K562 (cell line): ENCODE measurements around the gene SLC30A1. TPM values are rescaled to one million over a fixed set of nuclear protein-coding genes. Genes with fewer than 3 reads are reported as not detected.

Experiments
- ATAC-seq: fragments of 200-7000 bp; cut with Tn5 transposase; 3 replicates; pipeline ENCODE4 v1.9.1; 2020; ENCODE audit warnings: moderate library complexity
- BruUV-seq: library from RNA; stranded (reverse); fragments of 400-500 nt; replicated peaks from 2 replicates; lab custom pipeline; 2021; lab: Mats Ljungman, UMichigan
- CTCF ChIA-PET: fragments of 300-600 bp; formaldehyde crosslinking; extraction: SDS; loops from one replicate; lab custom pipeline; 2021; ENCODE audit warnings: low intra/inter-chr PET ratio; lab: Yijun Ruan, JAX
- POLR2A ChIA-PET: fragments of 300-600, 350-650 bp; sonication (Branson Sonifier 250); formaldehyde crosslinking; extraction: SDS; loops from one replicate; lab custom pipeline; 2021; ENCODE audit warnings: antibody characterized with exemption, inconsistent platforms; lab: Yijun Ruan, JAX
- DNase-seq, 4 experiments: peaks; one replicate each; pipeline versions ENCODE4 v3.0.0 to v3.0.0-alpha.2; 2011 to 2018; ENCODE audit warnings: low spot score in 3 of 4, mixed read lengths in 3 of 4; ENCODE audit errors: extremely low read depth in 1 of 4
- FAIRE-seq: peaks from 2 replicates; lab custom pipeline; 2011; peaks lifted over from hg19 to GRCh38; lab: Jason Lieb, UNC
- H2AFZ ChIP-seq: 2 replicates; pipeline ENCODE4 v1.6.0; 2011; ENCODE audit warnings: low read depth, low read length, control low read depth, inconsistent platforms
- H3K27ac ChIP-seq: fragments of 200-600 bp; 3 replicates; pipeline ENCODE4 v1.8.0; 2011; ENCODE audit warnings: low read depth, mild to moderate bottlenecking, control low read depth, inconsistent platforms, low read length, moderate library complexity, mixed read lengths; ENCODE audit errors: extremely low read depth
- H3K27me3 ChIP-seq, 2 experiments: fragments of 300-600 bp in 1 of 2; 2 replicates in 1 of 2; 3 replicates in 1 of 2; pipeline versions ENCODE4 v1.6.0 to v1.8.0; 2011; ENCODE audit warnings: inconsistent platforms in 2 of 2, low read length in 2 of 2, mild to moderate bottlenecking in 1 of 2, mixed read lengths in 1 of 2, moderate library complexity in 1 of 2; ENCODE audit not compliant: control insufficient read depth in 2 of 2, insufficient read depth in 2 of 2
- H3K36me3 ChIP-seq: fragments of 300-600 bp; 3 replicates; pipeline ENCODE4 v1.8.0; 2011; ENCODE audit warnings: mild to moderate bottlenecking, low read length, inconsistent platforms; ENCODE audit not compliant: control insufficient read depth, insufficient read depth
- H3K4me1 ChIP-seq, 2 experiments: fragments of 200-600 bp in 1 of 2; replicated peaks in 1 of 2; 2 replicates in 1 of 2; 3 replicates in 1 of 2; pipeline versions ENCODE4 v1.5.1 to v1.8.0; 2011; ENCODE audit warnings: inconsistent platforms in 2 of 2, low read length in 2 of 2, mild to moderate bottlenecking in 1 of 2, mixed read lengths in 1 of 2, moderate library complexity in 1 of 2; ENCODE audit not compliant: control insufficient read depth in 2 of 2, insufficient read depth in 2 of 2
- H3K4me2 ChIP-seq: 2 replicates; pipeline ENCODE4 v1.6.1; 2011; ENCODE audit warnings: low read length, control low read depth, inconsistent platforms, mixed read lengths; ENCODE audit not compliant: insufficient read depth
- H3K4me3 ChIP-seq: fragments of 200-600 bp; sonication (generic), shearing (Covaris generic); 2 replicates; pipeline ENCODE4 v1.5.1; 2016; ENCODE audit warnings: control low read depth, inconsistent platforms
- H3K79me2 ChIP-seq: fragments of 200-600 bp; 3 replicates; pipeline ENCODE4 v1.8.0; 2011; ENCODE audit warnings: low read length, inconsistent platforms; ENCODE audit not compliant: control insufficient read depth, insufficient read depth
- H3K9ac ChIP-seq, 2 experiments: 2 replicates each; pipeline versions ENCODE4 v1.6.0 to v1.6.1; 2011; ENCODE audit warnings: low read depth in 2 of 2, low read length in 2 of 2, control low read depth in 1 of 2, inconsistent platforms in 1 of 2, mild to moderate bottlenecking in 1 of 2, mixed read lengths in 1 of 2; ENCODE audit not compliant: insufficient read depth in 1 of 2
- H3K9me1 ChIP-seq: one replicate; pipeline ENCODE4 v1.6.0; 2011; ENCODE audit warnings: inconsistent platforms, mild to moderate bottlenecking, low read length, moderate library complexity; ENCODE audit not compliant: control insufficient read depth, insufficient read depth
- H3K9me3 ChIP-seq: replicated peaks from 2 replicates; pipeline ENCODE4 v1.5.1; 2011; ENCODE audit warnings: low read depth, low read length, inconsistent platforms; ENCODE audit not compliant: control insufficient read depth, insufficient read depth
- H4K20me1 ChIP-seq: replicated peaks from 2 replicates; pipeline ENCODE4 v1.6.1; 2011; ENCODE audit warnings: low read length, inconsistent platforms, mixed read lengths; ENCODE audit not compliant: control insufficient read depth, insufficient read depth
- CREM ChIP-seq: IDR thresholded peaks from 2 replicates; pipeline ENCODE4 v1.6.1; 2014; ENCODE audit warnings: antibody characterized with exemption, low read depth
- EGR1 ChIP-seq: fragments of 450-650 bp; conservative IDR thresholded peaks from 2 replicates; pipeline ENCODE4 v1.6.1; 2017; ENCODE audit warnings: mild to moderate bottlenecking
- GATAD2B ChIP-seq: fragments of 450-650 bp; IDR thresholded peaks from 2 replicates; pipeline ENCODE4 v1.6.1; 2017; ENCODE audit warnings: mild to moderate bottlenecking, borderline replicate concordance
- ILF3 ChIP-seq: fragments of 450-650 bp; IDR thresholded peaks from 2 replicates; pipeline ENCODE4 v1.6.1; 2018; ENCODE audit warnings: antibody characterized with exemption, mild to moderate bottlenecking, moderate library complexity, borderline replicate concordance
- KDM1A ChIP-seq, 2 experiments: fragments of 450-650 bp; IDR thresholded peaks; 2 replicates each; pipeline ENCODE4 v1.6.1; 2016; ENCODE audit warnings: mild to moderate bottlenecking in 2 of 2
- NR2C1 ChIP-seq, 2 experiments: fragments of 450-650 bp; IDR thresholded peaks; 2 replicates each; pipeline ENCODE4 v1.6.1; 2017; ENCODE audit warnings: mild to moderate bottlenecking in 2 of 2, antibody characterized with exemption in 1 of 2, inconsistent platforms in 1 of 2, missing compliant biosample characterization in 1 of 2, missing genetic modification characterization in 1 of 2
- RB1 ChIP-seq: fragments of 450-650 bp; IDR thresholded peaks from 2 replicates; pipeline ENCODE4 v1.6.1; 2017; ENCODE audit warnings: low read depth, mild to moderate bottlenecking
- RUNX1 ChIP-seq: sonication (generic); IDR thresholded peaks from 2 replicates; pipeline ENCODE4 v1.6.1; 2016; ENCODE audit warnings: antibody characterized with exemption, low read depth
- SAP30 ChIP-seq: fragments of 200-600 bp; sonication (generic); IDR thresholded peaks from 2 replicates; pipeline ENCODE4 v1.6.1; 2012; ENCODE audit warnings: borderline replicate concordance, low read depth, mild to moderate bottlenecking, moderate library complexity, low read length, control low read depth, inconsistent platforms; ENCODE audit not compliant: insufficient read depth, poor library complexity, severe bottlenecking
- SFPQ ChIP-seq: fragments of 200-400 bp; formaldehyde crosslinking; IDR thresholded peaks from 2 replicates; pipeline ENCODE4 v1.6.1; 2017; ENCODE audit warnings: mild to moderate bottlenecking, low read depth, low read length, moderate library complexity
- THAP12 ChIP-seq: fragments of 250-450 bp; sonication (Bioruptor Pico); IDR thresholded peaks from 2 replicates; pipeline ENCODE4 v1.9.0; 2021; ENCODE audit warnings: mild to moderate bottlenecking, inconsistent platforms
- TRIM28 ChIP-seq: fragments of 450-650 bp; IDR thresholded peaks from 2 replicates; pipeline ENCODE4 v1.6.1; 2017
- WGBS: fragments of 100-300 bp; shearing (Covaris generic); methylation state at CpG from one replicate; pipeline ENCODE4 v1.1.6; 2016; ENCODE audit warnings: low coverage, mixed read lengths; ENCODE audit not compliant: insufficient coverage; ENCODE audit errors: missing lambda C conversion rate; 5-methylcytosine and 5-hydroxymethylcytosine counted together
- in situ Hi-C: fragments of 300-500 bp; cut with MboI; formaldehyde crosslinking; loops from 4 replicates; pipeline ENCODE4 v1.15.0; 2018; ENCODE audit warnings: inconsistent platforms, mixed read lengths
- intact Hi-C: fragments of 100-400 bp; cut with micrococcal nuclease; formaldehyde crosslinking; loops from 2 replicates; pipeline ENCODE4 v1.14.2; 2022
- polyA plus RNA-seq, 8 experiments: library from polyadenylated mRNA; depleted of rRNA in 4 of 8; stranded (reverse) in 5 of 8; unstranded in 3 of 8; fragments of >200 nt; fragmentation: Nextera tagmentation in 2 of 8; fragmentation: Illumina TruSeq in 1 of 8; extraction: Ambion mirVana in 2 of 8; extraction: Trizol in 1 of 8; gene quantifications; 2 replicates each; pipeline versions ENCODE4 v1.2.1 to v1.2.3, GENCODE V29; 2011 to 2014; ENCODE audit warnings: inconsistent platforms in 1 of 8, missing spikeins in 1 of 8
- total RNA-seq, 7 experiments: library from RNA; depleted of rRNA in 6 of 7; stranded (reverse); fragments of >200 nt in 6 of 7; fragmentation: Illumina TruSeq in 2 of 7; extraction: Trizol in 2 of 7; gene quantifications; 2 replicates each; pipeline versions ENCODE4 v1.2.1 to v1.2.3, GENCODE V29; 2011 to 2021; ENCODE audit warnings: low replicate concordance in 1 of 7
- TF ChIP-seq, protein P1 (sequence below): fragments of 450-650 bp; IDR thresholded peaks from 2 replicates; pipeline ENCODE4 v1.6.1; 2016; ENCODE audit warnings: borderline replicate concordance

SLC30A1 gene
- total and polyA plus RNA-seq, 9 of the 15 experiments (the other 6 are each of a cell fraction or from before 2014, with no cell fraction given) = 4.1 to 14.4 (median 6.6) TPM

GRCh38 chr1:211579440-211580302 lies 710 bp upstream of the SLC30A1 start:
- in situ Hi-C loops (no loop called here), intact Hi-C loops (loop anchor here (1.0 to 2.0 kb wide), 3 partner anchors 27 to 64 kb away; no protein-coding TSS in a partner anchor)
- Histone ChIP-seq H3K27ac (peak overlapping the region; percentile 78), H2AFZ (peak overlapping the region; percentile 93), H3K4me1 (peaks cover 27 to 28% of the 10 kb centered on the region in 2 experiments; a peak in 4 of 5 replicates), H3K9me1 (no peaks in the 10 kb centered on the region), H4K20me1 (peaks cover 5% of the 10 kb centered on the region), H3K9ac (peak overlapping the region; percentile 72 to 75), H3K27me3 (no peaks in the 10 kb centered on the region), H3K9me3 (no peaks in the 10 kb centered on the region), H3K4me2 (peak overlapping the region; percentile 96), H3K36me3 (peaks cover 18% of the 10 kb centered on the region), H3K79me2 (peaks cover 41% of the 10 kb centered on the region), H3K4me3 (peak overlapping the region; percentile 75)
- ATAC-seq (peak; percentile 72), DNase-seq (peak in 2 of 4 experiments; percentile 87 to 94), FAIRE-seq (peak; percentile 80)
- ChIA-PET POLR2A (interaction anchor here (0.6 to 3.3 kb wide), 13 partner anchors 9 to 322 kb away, joined by 3 to 31 read pairs (median 4); no protein-coding TSS in a partner anchor), CTCF (interaction anchor here (1.6 to 3.8 kb wide), 2 partner anchors 69 to 75 kb away, joined by 4 to 36 read pairs; no protein-coding TSS in a partner anchor)
- 3% methylated on average over 27 of the region's 46 CpGs for WGBS
- BruUV-seq = TSS peak; percentile 60
- no peak for TF ChIP-seq GATAD2B
- TF ChIP-seq, protein P1, sequence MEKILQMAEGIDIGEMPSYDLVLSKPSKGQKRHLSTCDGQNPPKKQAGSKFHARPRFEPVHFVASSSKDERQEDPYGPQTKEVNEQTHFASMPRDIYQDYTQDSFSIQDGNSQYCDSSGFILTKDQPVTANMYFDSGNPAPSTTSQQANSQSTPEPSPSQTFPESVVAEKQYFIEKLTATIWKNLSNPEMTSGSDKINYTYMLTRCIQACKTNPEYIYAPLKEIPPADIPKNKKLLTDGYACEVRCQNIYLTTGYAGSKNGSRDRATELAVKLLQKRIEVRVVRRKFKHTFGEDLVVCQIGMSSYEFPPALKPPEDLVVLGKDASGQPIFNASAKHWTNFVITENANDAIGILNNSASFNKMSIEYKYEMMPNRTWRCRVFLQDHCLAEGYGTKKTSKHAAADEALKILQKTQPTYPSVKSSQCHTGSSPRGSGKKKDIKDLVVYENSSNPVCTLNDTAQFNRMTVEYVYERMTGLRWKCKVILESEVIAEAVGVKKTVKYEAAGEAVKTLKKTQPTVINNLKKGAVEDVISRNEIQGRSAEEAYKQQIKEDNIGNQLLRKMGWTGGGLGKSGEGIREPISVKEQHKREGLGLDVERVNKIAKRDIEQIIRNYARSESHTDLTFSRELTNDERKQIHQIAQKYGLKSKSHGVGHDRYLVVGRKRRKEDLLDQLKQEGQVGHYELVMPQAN = peak; percentile 75; the same call in 1 of the 2 replicates
- no peak for TF ChIP-seq ILF3
- TF ChIP-seq RUNX1 = 0 out of 2 replicates have a peak, but pooled peaks have one; percentile 33
- peak; percentile 65 for TF ChIP-seq SAP30
- no peak for TF ChIP-seq SFPQ
- TF ChIP-seq TRIM28 = 0 out of 2 replicates have a peak, but pooled peaks have one; percentile 36
- 0 out of 2 replicates have a peak, but pooled peaks have one; percentile 47 for TF ChIP-seq THAP12 (CRISPR knock-in tag)
- TF ChIP-seq NR2C1 (IDR thresholded peaks at IDR 0.05) = no peak
- TF ChIP-seq NR2C1 (tag; IDR thresholded peaks at IDR 0.05) = no peak
- TF ChIP-seq EGR1 = peak; percentile 62; the same call in 1 of the 2 replicates
- peak in 1 of 2 experiments; percentile 30; a peak in 1 of 4 replicates for TF ChIP-seq KDM1A (IDR thresholded peaks at IDR 0.05)
- TF ChIP-seq CREM = peak; percentile 96
- peak; percentile 69 for TF ChIP-seq RB1
